Inflammatory macrophage (primary cell): ENCODE measurements around the gene FAM131B.

ENCODE experiments used
- DNase-seq, 2 donors: peaks; one replicate each; pipeline ENCODE4 v3.0.0-alpha.2; 2020 to 2022

The FAM131B gene

DNA sequence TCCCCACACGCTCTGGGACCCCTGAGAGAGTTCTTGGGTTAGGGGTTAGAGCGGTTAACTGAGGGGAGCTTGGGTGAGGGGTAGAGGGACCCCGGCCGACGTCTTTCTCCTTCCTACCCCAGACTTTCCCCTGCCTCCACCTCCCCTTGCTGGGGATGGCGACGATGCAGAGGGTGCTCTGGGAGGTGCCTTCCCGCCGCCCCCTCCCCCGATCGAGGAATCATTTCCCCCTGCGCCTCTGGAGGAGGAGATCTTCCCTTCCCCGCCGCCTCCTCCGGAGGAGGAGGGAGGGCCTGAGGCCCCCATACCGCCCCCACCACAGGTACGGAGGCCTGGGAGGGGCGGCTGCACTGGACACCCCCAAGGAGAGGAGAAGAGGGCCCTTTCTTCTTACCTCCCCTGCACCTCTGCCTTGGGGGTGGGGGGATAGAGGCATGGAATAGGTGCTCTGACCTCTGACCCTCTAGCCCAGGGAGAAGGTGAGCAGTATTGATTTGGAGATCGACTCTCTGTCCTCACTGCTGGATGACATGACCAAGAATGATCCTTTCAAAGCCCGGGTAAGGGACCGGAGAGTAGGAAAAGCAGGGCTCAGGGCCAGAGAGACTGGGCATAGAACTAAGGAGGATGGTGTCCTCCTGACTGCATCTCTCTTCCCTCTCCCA lies 19.7 kb upstream of the FAM131B start:
- DNase-seq = no peak

DNA sequence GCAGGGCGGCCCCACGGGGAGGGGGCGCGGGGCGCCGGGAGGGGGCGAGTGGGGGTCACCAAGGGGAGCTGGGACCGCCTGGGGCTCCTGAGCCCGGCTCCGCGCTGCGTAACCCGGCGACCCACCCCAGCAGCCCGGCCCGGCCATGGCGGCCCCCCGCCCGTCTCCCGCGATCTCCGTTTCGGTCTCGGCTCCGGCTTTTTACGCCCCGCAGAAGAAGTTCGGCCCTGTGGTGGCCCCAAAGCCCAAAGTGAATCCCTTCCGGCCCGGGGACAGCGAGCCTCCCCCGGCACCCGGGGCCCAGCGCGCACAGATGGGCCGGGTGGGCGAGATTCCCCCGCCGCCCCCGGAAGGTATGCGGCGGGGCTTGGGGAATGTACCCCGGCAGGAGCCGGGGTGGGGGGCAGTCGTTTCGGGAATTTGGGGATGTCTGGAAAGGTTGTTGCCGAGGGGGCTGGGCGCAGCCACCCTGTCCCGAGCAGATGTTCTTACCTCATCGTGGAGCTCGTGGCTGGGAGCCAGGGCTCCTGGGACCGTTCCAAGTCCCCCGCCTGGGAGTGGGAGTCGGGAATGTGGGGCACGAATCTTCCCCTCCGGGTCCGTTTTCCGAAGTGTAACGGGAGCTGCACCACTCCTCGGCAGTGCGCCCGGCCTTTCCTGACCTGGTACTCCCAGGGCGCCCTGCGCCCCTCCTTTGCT lies 19.1 kb upstream of the FAM131B start:
- DNase-seq = peak; percentile 11 to 27

DNA sequence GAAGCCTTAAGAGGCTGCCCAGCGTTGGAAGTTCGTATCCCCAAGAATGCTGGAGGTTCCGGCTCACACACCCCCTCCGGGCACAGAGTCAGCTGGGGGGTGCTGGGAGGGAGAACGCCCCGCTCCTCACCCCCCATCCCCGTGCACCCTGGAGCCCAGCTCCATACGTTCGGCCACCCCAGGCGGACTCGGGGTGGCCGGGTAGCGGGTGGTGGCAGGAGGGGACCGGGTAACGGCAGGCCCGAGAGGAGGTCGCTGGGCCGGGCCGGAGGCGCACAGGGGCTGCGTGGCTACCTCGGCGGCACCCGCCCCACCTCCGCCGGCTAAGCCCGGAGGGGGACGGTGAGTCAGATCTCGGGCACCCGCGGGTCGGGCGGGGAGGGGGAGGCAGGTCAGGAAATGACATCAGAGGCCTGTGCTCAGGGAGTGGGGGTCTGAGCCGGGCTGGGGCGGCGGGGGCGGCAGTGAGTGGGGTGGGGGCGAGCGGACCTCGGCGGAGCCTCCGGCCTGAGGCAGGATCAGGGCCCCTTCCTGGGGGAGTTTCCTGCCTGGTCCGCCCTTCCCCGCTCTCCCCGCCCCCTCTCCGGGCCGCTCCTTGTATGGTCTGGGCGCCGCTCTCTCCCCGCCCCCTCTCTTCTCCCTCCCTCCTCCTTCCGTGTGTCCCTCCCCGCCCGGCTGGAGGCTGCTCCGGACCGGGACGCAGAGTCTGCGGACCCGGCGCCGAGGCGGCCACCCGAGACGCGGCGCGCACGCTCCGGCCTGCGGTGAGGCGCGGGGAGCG lies 18.3 kb upstream of the FAM131B start, which contains the start of gene ZYX:
TSS of gene ZYX (plus strand) at position 700 of the 781 bp plus-strand sequence. CDS start 227 bp downstream, outside the sequence.
- DNase-seq = peak; percentile 96 to 97

DNA sequence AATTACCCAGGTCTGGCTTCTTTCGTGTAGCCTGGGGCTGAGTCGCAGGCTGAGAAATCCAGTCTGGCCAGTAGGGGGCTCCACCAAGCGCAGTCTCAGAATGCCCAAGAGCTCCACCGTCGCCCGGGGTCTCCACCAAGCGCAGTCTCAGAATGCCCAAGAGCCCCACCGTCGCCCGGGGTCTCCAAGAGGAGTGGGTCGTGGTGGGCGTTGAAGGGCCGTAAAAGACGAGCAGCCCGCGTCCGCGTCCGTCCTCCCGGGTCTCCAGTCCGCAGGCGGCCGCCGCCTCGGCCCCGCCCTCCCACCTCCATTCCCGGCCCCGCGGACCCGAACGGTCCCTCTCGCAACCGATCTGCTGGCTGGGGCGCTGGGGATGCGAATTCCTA lies 17.7 kb upstream of the FAM131B start:
- DNase-seq = peak; percentile 96 to 98

DNA sequence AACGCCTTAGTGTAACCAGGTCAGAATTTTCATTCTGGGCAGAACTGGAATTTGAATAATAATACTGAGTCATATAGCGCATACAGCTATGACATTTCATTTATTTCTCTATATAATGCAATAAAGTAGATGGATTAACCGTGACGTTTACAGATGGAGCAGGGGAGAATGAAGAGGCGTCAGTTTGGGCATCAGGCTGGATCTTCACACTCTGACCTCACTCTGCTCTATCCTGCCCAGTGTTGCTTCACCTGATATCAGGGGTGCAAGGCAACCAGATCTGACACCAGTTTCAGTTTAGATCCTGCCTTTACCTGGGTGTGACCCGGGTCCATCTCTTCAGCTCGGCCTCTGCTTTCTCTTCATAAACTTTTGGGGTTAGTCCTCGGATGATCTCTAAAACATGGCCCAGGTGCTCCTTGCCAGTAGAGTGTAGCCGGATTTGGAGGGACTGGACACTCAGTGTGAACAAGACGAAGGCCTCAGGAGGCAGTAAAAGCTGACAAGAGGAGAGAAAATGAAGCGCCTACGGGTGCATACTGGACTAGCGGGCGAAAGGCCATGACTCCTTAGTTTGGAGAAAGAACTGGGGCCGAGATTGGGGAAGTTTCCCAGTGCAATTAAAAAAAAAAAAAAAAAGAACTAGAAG lies 17.2 kb upstream of the FAM131B start:
- DNase-seq = peak; percentile 39 to 44

DNA sequence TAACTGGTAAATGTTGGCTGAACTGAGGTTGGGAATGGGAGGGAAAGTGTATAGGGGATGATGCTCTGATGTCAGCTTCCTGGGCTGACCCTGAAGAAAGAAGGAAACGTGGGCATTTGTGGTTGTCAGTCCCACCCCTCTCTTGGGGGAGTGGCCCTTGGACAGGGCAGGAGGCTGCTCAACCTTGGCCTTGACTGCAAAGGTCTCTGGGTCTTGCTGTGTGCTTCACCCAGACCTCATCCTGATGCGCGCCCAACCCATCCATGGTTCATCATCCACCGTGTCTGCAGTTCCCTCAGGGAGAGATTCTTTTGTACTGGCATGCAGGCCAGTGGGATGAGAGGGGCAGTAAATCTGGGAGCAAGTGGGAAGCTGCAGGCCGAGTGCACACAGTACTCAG lies 13.9 kb upstream of the FAM131B start:
- peak; percentile 85 to 91 for DNase-seq

DNA sequence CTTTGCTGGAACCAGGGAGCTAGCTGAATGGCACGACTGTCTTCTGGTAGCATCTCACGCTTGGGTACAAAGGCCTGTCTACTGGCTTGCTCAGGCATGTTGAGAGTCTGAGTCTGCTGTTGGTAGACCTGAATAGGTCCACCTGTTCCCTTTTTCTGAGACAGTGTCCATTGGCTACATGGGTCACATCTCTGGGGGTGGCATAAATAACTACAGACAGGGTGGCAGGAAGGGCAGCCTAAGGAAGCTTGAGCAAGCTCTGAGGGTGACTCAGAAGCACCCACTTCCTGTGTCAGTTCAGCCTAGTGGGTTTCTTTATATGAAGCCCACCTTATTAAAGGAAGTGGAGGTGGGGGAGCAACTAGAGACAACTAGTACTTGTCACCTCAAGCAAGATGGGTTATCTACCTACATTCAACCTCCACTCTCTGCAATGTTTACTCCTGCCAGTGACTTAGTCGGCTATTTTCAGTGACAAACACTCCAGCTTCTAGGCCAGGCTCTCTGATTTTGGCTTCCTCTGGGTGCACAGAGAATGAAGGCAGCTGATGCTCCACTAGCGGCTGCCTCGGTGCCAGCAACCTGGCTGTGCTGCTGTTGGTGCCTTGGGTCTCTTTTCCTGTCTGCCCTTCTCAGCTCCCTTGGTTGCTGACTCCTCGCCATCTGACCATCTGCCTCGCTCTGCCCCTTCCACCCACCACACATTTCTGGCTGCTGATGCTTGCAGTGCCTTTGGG lies 13.0 kb upstream of the FAM131B start:
- peak; percentile 94 to 95 for DNase-seq

DNA sequence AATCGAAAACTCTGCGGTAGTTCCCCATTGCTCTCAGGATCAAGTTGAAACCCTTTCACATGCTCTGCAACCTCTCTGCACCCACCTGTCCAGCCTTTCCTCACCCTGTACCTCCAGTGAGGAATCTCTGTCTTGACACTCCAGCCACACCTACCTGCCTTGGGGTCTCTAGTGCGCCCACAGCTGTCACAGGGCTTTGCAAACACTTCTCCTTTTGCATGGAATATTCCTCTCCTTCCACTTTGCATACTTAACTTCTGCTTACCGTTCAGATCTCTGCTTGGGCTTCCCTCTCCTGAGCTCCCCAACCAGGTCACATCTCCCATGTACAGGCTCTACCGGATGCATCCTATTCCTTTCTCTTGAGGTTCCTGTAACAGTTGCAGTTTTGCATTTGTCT lies 12.0 kb upstream of the FAM131B start:
- peak; percentile 73 to 74 for DNase-seq

DNA sequence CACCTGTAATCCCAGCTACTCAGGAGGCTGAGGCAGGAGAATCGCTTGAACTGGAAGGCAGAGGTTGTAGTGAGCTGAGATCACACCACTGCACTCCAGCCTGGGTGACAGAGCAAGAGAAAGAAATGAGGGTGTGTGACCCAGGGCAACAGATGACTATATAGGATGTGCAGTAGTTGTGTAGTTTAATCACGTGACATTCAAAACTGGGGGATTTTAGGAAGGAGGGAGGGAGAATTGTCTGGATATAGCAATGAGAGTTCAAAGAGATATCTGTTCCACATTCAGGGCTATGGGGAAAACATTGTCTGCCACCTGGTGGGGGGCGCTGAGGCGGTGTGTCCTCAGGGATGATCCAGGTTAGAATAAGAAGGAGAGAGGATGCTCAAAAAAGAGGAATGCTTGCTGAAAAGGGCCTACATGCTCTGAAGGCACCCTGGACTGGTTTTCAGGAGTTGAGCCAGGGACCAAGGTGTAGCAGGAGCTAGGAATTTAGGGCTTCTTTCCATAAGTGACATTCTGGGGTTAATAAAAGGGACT lies 10.8 kb upstream of the FAM131B start:
- peak in 1 of 2 donors; percentile 14 for DNase-seq

DNA sequence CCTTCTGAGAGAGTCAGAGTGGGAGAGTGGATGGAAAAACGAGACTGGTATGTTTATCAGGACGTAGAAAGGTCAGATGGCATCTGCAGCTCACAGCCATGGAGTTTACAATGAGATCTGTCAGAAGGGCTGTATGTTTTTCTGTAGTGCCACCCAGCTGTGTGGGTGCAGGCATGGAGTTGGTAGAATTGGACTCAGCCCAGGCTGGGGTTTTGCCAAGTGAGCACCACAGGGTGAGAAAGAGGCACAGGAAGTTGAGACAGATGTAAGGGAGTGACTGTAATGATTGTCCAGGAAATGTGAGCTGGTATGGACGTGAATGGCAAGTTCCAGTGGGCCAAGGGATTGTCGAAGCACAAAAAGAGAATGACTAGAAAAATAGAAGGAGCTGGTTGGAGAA lies 9.6 kb upstream of the FAM131B start:
- peak; percentile 82 to 92 for DNase-seq

DNA sequence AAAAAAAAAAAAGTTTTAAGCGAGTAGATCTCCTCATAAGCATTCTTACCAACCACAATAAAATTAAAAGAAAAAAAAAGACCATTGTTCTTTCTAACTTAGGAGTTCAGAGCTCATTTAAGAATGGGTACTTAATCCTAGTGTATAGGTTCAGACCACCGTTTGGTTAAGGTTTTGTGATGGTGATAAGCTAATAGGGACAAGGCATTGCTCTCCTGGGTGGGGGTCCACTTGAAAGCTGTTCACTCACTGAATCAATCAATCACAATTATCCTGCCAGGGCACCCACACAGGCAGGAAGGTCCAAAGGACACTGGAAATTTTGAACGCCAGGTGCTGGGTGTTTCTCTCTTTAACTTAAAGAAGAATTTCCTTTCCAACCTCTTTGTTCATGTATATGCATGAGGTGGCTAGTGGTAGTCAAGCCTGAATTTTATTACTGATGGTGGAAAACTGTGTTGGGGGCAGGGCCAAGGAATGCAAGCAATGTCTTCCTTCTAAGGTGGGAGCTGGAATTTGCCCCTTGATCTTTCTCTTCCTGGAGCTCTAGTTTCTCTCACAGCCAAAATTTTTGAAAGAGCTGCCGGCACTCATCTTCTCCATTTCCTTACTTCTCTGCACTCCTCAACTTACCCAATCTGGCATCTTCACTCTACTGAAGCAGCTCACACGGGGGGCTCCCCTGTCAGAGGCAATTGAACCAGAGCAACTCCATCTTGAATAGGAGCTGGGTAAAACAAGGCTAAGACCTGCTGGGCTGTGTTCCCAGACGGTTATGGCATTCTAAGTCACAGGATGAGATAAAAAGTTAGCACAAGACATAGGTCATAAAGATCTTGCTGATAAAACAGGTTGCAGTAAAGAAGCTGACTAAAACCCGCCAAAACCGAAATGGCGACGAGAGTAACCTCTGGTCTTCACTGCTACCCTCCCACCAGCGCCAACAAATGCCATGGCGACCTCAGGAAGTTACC lies 7.5 kb upstream of the FAM131B start:
- no peak for DNase-seq

DNA sequence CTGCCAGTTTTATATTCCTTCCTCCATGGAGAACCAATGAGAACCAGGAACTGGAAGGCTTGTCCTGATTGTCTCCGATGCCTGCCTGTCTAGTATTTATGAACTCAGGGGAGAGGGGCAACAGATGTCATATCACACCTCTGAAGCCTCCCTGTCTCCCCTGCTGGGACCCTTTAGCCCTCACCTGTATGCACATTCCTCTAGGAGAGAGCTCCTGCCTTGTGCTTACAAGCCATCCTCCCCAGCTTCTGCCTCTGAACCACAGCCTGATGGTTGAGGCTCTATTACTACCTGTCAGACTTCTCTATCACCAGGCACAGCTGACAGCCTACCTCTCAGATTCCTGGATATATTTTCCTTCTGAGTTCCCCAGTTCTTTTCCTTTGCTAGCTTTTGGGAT lies 5.9 kb upstream of the FAM131B start:
- DNase-seq = no peak

DNA sequence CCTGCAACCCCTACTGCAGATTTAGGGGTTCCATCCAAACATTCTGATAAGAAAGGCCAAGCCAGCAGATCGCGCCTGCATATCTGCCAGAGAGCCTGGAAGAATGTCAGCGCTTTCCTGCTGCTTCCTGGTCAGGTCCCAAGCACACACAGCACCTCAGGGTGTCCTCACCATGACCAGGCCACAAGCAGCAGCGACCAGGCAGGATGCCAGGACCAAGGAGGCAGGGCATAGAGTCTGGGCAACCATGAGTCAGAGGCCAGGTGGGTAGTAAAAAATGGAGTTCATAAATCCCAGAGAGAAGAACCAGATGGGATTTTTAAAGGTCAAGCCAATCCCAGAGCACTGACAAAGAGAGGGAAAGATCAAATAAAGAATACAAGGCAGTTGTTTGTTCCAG lies 5.5 kb upstream of the FAM131B start:
- no peak for DNase-seq

DNA sequence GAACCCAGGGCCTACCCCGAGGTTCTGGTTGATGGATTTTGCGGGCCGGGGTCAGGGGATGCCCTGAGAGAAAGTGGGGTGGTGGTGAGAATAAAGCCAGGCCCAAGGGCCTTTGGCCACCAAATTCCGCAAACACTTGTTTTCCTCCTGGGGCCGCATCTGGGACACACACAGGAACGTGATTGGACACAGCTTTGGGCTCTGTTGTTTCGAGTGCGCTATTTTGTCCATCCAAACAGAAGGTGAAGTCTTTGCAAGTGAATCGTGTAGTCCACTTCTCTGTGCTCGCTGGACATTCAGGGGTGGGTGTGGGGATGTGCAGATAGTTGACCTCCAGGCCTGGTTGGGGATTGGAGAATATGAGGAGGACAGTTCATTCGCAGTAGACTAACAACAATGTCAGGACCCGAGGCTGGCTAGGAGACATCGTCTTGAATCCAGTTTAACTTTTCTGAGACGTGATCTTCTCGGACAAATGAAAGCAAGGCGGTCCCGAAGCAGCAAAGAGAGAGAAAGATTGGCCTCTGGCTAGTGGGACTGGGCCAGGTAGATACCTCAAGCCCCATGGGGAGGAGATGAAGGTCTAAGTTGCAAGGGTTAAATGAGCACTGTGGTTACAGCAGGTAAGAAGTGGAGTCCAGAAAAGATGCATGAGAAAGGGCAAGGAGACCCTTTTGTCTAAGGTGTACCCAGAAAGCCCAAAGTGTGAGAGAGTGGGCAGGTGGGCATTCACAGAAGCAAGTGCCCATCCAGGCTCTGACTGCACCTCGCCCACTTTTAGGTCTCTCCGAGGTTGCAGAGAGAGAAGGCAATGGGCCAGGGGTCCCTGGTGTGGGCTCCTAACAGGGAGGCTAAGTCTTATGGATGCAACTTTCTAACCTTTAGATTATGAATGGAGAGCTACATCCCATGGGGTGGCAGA lies 764 bp upstream of the FAM131B start:
- no peak for DNase-seq

DNA sequence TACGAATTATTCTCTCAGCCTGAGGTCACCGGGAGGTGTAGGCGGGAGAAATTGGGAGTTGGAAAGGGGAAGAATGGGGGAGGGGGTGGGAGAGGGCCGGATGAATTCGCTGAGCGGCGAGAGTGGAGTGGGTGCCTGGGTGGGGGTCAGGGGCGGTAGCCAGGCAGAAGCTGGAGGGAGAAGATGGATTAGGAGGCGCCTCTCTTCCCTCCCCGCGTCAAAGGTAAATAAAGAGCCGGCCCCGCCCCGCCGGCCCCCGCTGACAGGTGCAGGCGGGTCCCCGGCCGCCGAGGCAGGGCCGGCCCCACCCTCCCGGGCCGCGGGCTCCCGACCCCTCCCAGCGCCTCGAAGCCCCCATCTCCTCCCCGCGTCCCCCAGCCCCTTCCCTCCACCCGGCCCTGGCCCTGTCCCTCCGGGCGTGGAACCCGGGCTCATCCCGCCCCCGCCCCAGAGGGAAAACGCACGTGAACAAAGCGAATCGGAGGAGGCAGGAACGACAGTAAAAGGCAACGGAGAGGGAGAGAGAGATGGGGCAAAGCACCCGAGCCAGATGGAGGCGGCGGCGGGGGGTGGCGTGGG lies 872 bp downstream of the FAM131B start:
- DNase-seq = no peak

DNA sequence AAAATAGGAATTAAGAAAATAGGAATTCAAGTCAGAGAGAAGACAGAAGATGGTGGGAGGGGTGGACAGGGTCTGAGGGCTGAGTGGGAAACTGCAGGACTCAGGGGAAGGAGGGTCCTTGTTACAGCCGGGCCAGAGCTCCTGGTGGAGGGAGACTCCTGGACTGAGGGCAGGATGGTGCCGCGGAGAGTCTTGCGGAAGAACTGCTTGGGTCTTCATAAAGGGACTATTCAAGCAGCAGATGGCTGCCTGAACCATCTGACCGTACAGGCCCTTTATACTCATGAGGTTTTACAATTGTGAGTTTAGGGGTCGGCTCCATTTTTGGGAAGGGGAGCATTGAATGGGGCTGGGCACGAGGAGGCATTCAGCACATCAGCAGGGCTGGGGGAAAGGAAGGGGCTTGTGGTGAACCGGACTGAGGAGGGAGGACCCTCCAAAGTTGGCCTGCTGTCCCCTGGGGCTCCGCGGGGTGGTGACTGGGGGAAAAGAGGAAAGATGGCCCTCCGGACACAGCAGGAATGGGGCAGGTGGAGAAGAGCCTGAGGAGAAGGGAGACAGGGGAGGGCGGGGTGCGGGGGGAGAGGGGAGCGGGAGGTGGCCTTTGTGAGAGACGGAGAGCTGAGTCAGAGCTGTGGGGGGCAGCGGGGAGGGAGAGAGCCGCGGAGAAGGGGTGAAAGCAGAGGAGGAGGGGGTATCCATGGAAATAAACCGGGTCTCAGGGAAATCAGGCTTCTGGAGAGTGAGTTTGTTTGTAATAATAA lies 1.5 kb downstream of the FAM131B start:
- no peak for DNase-seq

DNA sequence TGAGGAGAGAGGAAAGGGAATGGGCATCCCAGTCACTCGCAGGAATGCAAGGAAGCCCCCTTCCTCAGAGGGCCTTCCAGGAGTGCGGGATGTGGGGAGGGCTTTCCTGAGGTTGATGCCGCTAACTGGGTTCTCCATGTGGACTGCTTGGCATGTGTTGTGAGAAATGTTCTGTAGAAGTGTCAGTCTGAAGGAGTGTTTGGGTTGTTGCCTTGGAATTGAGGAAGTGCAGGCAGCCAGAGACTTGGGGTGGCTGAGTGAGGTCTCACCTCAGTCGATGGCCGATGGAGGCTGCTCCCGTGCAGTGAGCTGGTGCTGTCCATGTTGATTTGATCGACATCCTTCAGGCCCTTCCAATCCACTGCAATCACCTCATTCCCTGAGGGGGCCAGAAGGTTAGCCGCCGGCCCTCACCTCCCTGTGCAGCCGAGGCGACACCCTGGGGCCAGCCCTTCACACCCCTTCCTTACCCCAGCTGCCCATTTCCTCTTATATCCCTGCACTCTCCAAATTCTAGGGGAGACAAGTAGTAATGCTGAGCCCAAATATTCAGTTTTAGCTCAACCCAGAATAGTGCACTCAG lies 2.7 kb downstream of the FAM131B start:
- DNase-seq = peak; percentile 20 to 31

DNA sequence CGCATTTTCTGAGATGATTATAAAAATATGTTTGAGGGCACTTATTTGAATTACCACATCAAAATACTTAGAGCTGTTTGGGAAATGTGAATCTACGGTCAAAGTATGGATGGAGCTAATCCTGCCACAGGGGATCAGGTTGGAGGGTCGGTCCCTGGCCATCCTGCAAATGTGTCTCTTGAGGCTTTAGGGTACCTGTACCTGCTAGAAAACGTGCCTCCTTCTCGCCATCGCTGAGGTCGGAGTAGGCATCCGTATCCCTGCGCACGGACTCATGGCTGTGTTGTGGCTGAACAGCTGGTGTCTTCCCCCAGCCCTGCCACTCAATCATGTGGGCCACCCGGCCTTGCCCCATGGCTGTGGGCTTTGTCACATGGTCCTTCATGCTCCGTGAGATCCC lies 3.9 kb downstream of the FAM131B start:
- DNase-seq = no peak
